ENCODE results near the gene PLEKHG4. TPM values are rescaled to one million over a fixed set of nuclear protein-coding genes. Genes with fewer than 3 reads are reported as not detected.

PLEKHG4 gene
- total RNA-seq, 1 donor from 2014 or later = 19.5 TPM

DNA sequence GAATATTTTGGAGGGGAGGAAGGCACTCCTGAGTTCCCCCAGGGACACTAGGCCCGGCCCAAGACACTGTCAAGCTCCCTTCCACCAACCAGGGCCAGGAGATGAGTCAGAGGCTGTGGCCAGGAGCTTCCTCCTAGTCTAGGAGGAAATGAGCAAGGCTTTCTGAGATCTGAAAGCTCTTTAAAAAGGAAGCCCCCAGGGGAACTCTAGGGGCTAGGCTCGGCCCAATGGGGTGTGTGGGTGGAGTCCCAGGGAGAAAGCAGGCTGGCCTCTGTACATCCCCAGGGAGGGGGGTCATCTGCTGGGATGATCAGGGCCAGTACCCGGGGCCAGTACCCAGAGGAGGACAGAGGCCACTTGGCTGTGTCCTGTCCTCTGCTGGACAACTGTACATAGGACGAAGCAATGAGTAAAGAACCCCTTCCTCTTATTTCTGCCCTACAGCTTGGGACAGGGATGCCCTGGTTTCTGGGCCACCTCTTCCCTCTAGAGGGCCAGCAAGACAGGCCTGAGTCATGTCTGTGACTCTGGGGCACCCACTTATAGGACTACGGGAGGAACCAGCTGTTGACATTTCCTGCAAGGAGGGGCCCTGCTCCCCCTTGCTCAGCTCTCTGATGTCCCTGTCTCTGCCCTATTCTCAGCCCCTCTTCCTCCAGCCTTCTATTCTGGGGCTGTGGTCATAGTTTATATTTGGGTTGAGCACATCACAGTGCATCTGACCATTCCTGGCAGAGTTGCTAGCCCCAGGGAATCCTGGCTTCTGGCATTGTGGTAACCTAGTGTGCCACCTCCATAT, 34.7 kb upstream of the PLEKHG4 start:
- intact Hi-C loops (cut with micrococcal nuclease) = loop anchor here (1.0 to 10.0 kb wide), 3 partner anchors 52 to 420 kb away; partner anchors contain the start of genes ACD, C16orf86, E2F4 and ENKD1

DNA sequence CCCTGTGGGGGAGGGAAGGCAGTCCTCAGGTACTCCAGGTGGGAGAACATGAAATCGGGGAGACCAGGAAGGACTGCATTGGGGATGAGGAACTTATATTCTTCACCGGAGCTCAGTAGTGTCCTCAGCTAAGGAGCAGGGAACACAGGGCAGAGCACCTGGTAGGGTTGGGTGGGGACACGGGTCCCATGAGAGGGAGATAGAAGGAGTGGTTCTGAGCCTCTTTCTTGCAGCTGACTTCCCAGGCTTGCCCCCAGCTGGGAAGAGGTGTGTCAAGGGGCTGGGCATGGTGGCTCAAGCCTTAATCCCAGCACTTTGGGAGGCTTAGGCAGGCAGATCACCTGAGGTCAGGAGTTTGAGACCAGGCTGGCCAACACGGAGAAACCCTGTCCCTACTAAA, 34.1 kb upstream of the PLEKHG4 start:
- intact Hi-C loops (cut with micrococcal nuclease) = loop anchor here (5.0 to 10.0 kb wide), 2 partner anchors 88 to 420 kb away; partner anchors contain the start of genes ACD, C16orf86, ENKD1 and FBXL8

- intact Hi-C loops (cut with micrococcal nuclease) = loop anchor here (2.0 to 10.0 kb wide), 4 partner anchors 61 to 419 kb away; partner anchors contain the start of genes ACD, C16orf86, CBFB and ENKD1
These were observed 33.7 kb upstream of the PLEKHG4 start for GRCh38 chr16:67245674-67246080.

DNA sequence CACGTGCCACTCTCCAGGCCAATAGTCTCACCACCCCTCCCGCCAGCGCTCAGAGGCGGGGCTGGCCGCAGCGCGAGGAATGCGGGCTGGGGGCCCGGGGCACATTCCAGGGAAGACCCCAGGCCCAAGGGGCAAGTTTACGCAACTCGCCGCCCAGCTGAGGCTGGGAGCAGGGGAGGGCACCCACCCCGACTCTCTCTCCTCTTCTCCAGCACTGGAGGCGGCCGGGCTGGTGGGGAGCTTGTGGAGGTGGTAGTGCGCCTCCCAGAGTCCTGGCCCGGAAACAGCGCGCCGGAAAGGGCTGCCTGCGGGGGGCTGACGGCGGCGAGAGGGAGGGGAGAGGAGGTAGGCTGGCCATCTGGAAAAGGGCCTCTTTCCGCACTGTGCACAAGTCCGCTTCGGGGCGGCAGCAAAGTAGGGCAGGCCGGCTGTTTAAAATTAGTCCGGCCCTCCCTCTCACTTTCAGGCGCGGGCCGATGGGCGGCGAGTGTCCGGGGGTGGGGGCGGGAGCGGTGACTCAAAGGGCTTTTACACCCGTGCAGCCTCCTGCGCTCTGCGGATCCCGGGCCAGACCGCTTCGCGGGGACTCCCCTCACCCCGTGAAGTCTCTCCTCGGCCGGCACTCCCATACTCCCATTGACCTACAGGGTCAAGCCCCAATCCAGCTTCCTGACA, 33.1 kb upstream of the PLEKHG4 start:
- intact Hi-C loops (cut with micrococcal nuclease) = loop anchor here (2.0 to 10.0 kb wide), 4 partner anchors 61 to 419 kb away; partner anchors contain the start of genes ACD, C16orf86, CBFB and ENKD1

DNA sequence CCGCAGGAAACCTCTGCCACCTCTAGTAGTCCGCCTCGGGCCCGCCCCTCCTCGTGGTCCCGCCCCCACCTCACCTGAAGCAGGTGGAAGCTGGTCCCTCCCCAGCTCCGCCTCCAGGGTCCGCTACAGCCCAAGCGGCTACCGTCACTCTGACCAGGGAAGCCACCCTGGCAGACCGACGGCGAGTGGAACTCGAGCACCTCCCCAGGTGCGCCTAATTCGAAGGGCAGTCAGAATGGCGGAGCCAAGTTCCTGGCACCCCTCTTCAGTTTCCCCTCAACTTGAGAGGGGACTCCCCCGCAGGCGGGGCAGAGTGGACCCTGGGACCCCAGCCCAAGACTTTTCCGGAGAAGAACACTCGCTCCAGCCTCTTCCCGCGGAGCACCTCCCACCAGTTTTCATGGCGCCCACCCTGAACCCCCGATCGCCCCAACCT, 32.6 kb upstream of the PLEKHG4 start:
- intact Hi-C loops (cut with micrococcal nuclease) = loop anchor here (1.0 to 10.0 kb wide), 7 partner anchors 10 to 418 kb away; partner anchors contain the start of genes ACD, C16orf86, CBFB and ENKD1

DNA sequence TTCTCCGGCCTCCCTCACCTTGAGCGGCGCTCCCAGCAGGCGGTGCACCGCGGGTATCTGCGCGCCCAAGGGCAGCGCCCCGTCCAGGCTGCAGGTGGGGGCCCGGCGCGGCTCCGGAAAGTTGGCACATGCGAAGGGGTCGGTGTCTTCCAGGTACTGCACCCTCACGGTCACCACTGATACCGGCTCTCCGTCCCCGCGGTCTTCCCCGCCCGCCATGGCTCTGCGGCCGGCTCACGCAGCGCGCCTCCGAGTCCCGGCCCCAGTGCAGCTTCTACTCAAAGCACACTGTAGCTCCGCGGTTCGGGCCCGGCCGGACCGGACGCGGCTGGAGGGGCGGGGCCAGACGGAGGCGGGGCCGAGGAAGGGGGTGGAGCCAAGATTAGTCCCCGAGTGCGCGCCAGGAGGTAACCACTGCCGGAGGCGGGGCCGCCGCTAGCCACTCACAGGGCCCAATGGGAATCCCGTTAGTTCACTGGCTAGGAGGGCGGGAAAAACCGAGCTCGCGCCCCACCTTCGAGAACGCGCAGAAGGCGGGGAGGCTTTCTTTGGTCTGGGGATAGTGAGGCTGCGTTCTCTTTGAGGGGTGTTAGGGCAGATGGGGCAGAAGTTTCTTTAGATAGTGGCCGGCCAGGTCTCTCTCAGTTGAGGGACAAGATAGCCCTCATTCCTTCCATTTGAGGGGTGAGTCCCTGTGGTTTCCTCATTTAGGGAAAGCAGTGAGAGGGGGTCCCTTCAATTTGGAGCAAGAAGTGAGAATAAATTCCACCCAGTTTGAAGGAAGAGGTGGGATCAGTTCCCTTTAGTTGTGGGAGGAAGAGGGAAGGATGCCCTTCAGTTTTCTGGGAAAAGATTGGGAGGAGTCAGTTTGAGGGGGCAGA, 31.9 kb upstream of the PLEKHG4 start, which contains the start of gene FHOD1:
FHOD1 (minus strand) TSS at position 290 of the 881 bp plus-strand sequence; CDS start at position 219, 71 bp downstream.
- intact Hi-C loops (cut with micrococcal nuclease) = loop anchor here (1.0 to 10.0 kb wide), 7 partner anchors 11 to 417 kb away; partner anchors contain the start of genes ACD, C16orf86, CBFB and ENKD1

DNA sequence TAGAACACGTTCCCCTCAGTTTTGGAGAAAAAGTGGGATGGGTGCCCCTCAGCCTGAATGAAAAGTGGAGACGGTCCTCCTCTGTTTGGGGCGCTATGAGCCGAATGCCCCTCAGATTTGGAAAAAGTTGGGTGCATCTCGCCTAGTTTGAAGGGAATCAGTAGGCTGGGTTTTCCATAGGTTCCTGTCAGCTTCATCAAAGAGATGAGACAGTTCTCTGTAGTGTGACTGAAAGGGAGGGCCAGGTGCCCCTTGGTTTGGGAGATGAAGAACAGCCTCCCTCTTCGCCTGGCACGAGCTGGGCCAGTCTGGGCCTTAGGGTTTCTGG, 31.3 kb upstream of the PLEKHG4 start:
- intact Hi-C loops (cut with micrococcal nuclease) = loop anchor here (5.0 to 10.0 kb wide), 2 partner anchors 91 to 417 kb away; partner anchors contain the start of genes ACD, C16orf86, ENKD1 and FBXL8

DNA sequence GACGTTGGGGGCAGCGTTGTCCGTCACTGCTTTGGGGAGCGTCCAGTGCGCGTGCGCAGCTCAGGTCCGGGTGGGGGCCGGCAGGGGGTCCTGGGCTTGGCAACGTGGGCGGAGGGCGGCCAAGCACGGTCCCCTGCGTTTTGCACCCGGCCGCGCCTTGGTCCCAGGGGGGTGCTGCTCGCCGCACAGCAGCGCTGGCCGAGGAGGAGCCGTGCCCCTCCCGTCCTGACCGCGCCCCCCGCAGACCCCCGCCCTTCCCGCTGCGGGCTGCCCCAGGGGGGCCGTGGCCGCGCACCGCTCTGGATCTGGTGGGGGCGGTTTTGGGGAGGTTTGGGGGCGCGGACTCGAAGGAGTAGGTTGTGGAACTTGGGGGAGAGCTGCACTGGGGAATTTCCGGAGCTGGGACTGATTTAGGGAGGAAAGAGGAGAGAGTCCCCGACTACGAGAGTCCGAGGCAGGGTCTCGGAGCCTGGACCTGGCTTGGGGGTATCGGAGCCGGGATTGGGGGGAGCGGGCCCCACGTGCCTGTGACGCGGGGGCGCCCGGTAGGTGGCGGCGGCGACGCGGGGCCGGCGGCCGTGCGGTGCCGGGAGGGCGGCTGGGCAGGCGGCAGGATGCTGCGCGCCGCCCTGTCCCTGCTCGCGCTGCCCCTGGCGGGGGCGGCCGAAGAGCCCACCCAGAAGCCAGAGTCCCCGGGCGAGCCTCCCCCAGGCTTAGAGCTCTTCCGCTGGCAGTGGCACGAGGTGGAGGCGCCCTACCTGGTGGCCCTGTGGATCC, 30.7 kb upstream of the PLEKHG4 start, which contains the start of gene SLC9A5:
SLC9A5 (plus strand) TSS at position 579 of the 777 bp plus-strand sequence; CDS start at position 615, 36 bp downstream.
- intact Hi-C loops (cut with micrococcal nuclease) = loop anchor here (5.0 to 10.0 kb wide), 2 partner anchors 91 to 416 kb away; partner anchors contain the start of genes ACD, C16orf86, ENKD1 and FBXL8

- intact Hi-C loops (cut with micrococcal nuclease) = loop anchor here (5.0 to 10.0 kb wide), 2 partner anchors 92 to 415 kb away; partner anchors contain the start of genes ACD, C16orf86, ENKD1 and FBXL8
These were observed 29.9 kb upstream of the PLEKHG4 start for GRCh38 chr16:67249178-67250044.

DNA sequence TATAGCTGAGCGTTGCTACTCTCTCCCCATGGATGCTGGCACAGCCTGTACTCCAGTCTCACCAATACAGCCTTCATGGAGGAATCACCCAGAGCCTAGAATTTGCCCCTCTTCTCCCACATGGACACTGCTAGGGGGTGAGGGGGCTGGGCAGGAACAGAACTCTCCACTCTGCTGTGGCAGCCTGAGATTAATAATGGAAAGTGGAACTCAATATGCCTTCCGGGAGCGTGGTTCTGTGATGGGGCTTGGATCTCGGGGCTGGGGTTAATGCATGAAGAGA, 29.3 kb upstream of the PLEKHG4 start:
- intact Hi-C loops (cut with micrococcal nuclease) = no loop called here

DNA sequence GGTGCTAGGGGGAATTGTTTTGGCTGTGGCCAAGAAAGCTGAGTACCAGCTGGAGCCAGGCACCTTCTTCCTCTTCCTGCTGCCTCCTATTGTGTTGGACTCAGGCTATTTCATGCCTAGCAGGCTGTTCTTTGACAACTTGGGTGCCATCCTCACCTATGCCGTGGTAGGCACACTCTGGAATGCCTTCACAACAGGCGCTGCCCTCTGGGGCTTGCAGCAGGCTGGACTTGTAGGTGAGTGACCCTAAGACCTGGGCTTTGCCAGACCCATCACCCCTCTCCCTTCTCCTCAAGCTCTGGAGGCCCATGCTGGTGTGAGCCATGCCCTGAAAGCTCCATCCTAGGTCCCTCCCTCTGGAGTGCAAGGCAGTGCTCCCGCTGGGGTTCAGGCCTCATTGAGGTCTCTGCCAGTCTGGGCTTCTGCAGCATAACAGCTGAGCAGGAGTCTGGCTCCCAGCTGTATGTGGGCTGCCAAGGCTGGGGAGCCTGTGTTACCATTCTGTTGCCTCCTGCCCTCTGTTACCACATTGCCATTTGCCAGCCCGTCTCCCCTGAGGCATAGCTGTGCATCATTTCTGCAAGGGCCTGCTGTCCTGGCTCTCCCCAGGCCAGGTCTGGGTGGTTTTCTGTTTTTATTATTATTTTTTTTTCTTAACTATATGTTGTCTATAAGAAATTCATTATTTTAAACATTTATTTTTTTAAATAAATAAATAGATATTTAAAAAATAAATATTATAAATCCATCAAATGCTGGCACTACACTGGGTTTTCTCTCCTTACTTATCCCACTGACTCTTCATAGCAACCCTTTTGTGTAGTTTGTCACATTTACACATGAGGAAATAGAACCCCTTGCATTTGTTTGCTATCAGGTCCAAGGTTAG, 26.5 kb upstream of the PLEKHG4 start:
- intact Hi-C loops (cut with micrococcal nuclease) = no loop called here

DNA sequence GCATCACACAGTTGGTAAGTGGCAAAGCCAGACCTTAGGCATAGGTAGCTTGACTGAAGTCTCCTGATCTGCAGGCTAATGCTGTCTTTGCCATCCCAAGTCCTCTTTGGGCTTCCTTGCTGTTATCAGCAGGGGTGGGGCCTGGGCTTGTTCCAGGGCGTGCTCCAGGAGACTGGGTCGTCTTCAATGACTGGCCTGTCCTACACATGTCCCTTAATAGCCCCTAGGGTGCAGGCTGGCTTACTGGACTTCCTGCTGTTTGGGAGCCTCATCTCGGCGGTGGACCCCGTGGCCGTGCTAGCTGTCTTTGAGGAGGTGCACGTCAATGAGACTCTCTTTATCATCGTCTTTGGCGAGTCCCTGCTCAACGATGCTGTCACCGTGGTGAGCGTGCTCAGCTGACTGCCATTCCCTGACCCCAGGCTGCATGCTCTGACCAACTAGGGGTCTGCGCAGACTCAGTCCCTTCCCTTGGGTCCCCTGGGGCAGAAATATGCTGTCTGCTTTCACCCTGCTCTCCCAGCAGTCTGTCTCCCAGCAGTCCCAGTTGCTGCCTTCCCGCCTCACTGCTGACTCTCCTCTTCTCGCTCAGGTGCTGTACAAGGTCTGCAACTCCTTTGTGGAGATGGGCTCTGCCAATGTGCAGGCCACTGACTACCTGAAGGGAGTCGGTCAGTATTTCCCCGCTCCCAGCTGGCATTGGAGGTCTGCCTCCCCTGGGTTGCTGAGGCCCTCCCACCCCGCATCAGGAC, 24.4 kb upstream of the PLEKHG4 start:
- intact Hi-C loops (cut with micrococcal nuclease) = no loop called here

GRCh38 chr16:67255553-67256221, 23.6 kb upstream of the PLEKHG4 start:
- intact Hi-C loops (cut with micrococcal nuclease) = no loop called here

DNA sequence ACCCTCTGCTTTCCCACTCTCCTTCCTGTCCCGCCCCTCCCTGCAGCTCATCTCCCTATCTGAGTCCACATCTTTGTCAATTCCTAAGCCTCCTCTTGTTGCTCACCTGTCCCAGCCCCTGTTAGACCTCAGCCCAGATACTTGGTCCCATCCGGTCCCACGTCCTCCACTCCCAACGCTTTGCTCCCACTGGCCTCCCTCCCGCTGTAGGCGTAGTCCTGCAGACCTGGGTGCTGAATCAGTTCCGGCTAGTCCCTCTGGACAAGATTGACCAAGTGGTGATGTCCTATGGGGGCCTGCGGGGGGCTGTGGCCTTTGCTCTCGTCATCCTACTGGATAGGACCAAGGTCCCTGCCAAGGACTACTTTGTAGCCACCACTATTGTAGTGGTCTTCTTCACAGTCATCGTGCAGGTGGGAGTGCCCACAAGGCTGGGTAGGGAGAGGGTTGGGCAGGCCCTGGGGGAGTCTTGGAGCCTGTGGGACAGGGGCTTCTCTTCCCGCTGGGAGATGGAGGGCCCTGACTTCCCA, 22.6 kb upstream of the PLEKHG4 start:
- intact Hi-C loops (cut with micrococcal nuclease) = no loop called here

DNA sequence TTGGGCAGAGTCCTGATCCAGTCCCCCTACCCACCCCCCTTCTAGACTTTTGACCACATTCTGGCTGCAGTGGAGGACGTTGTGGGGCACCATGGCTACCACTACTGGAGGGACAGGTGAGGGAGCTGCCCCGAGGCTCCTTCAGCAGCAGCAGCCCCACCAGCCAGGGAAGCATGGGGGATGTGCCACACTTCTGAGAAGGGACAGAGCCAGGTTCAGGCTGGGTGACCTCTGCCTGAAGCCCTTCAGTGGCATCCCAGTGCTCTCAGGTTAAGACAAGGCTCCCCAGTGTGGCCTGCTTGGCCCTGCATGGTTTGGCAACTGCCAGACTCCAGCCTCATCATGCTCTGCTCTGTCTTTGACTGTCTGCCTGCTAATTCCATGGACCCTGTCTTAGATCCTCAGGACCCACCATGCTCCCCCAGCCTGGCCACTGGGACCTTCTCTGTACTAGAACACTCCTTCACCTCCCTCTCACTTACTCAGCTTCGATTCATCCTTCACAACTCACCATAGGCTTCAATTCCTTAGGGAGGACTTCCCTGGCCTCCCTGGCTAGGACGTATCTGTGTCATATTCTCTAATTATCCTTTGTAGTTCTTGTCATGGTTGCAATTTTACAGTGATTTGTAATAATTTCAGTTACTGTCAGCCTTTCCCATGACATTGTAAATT, 21.7 kb upstream of the PLEKHG4 start:
- intact Hi-C loops (cut with micrococcal nuclease) = no loop called here
